H9 (cell line): Measurements from ENCODE around the gene DNAJC5. TPM values are rescaled to one million over a fixed set of nuclear protein-coding genes. Genes with fewer than 3 reads are reported as not detected.

Source experiments
- DNase-seq: peaks from one replicate; pipeline ENCODE4 v3.0.0-alpha.2; 2017
- H2AFZ ChIP-seq: one replicate; pipeline ENCODE4 v1.6.1; 2013; ENCODE audit warnings: mild to moderate bottlenecking, low read length, control low read depth, moderate library complexity
- H2AK5ac ChIP-seq: 2 replicates; pipeline ENCODE4 v1.6.1; 2013; ENCODE audit warnings: low read length, control low read depth, mixed read lengths; ENCODE audit not compliant: insufficient read length
- H2BK120ac ChIP-seq: one replicate; pipeline ENCODE4 v1.6.1; 2013; ENCODE audit warnings: low read depth, mild to moderate bottlenecking, low read length, control low read depth, inconsistent platforms; ENCODE audit not compliant: poor library complexity, severe bottlenecking
- H2BK12ac ChIP-seq: 2 replicates; pipeline ENCODE4 v1.6.1; 2013; ENCODE audit warnings: low read length, control low read depth, mixed read lengths, low read depth; ENCODE audit not compliant: insufficient read length
- H2BK15ac ChIP-seq: 2 replicates; pipeline ENCODE4 v1.6.1; 2013; ENCODE audit warnings: low read depth, low read length, control low read depth
- H2BK20ac ChIP-seq: one replicate; pipeline ENCODE4 v1.6.1; 2013; ENCODE audit warnings: low read depth, mild to moderate bottlenecking, low read length, control low read depth, inconsistent platforms; ENCODE audit not compliant: poor library complexity, severe bottlenecking
- H2BK5ac ChIP-seq: 2 replicates; pipeline ENCODE4 v1.6.1; 2013; ENCODE audit warnings: low read length, control low read depth, mixed read lengths; ENCODE audit not compliant: insufficient read length
- H3K14ac ChIP-seq: 2 replicates; pipeline ENCODE4 v1.6.1; 2013; ENCODE audit warnings: low read length, control low read depth; ENCODE audit not compliant: insufficient read depth
- H3K18ac ChIP-seq: 2 replicates; pipeline ENCODE4 v1.6.1; 2013; ENCODE audit warnings: low read depth, mild to moderate bottlenecking, mixed read lengths, low read length, control low read depth; ENCODE audit not compliant: insufficient read length
- H3K23ac ChIP-seq: 2 replicates; pipeline ENCODE4 v1.6.1; 2013; ENCODE audit warnings: low read length, control low read depth, mixed read lengths, low read depth; ENCODE audit not compliant: insufficient read length
- H3K23me2 ChIP-seq: 2 replicates; pipeline ENCODE4 v1.6.1; 2013; ENCODE audit warnings: low read depth, mild to moderate bottlenecking, mixed read lengths, low read length, control low read depth; ENCODE audit not compliant: insufficient read length, poor library complexity, severe bottlenecking
- H3K27ac ChIP-seq: 2 replicates; pipeline ENCODE4 v1.5.1; 2013; ENCODE audit warnings: low read length, control low read depth, mixed read lengths, low read depth; ENCODE audit not compliant: insufficient read length
- H3K27me3 ChIP-seq: 2 replicates; pipeline ENCODE4 v1.6.1; 2013; ENCODE audit warnings: low read length, control low read depth, inconsistent platforms; ENCODE audit not compliant: insufficient read depth
- H3K4ac ChIP-seq: 2 replicates; pipeline ENCODE4 v1.6.1; 2013; ENCODE audit warnings: low read depth, mild to moderate bottlenecking, control low read depth, inconsistent platforms, low read length, moderate library complexity
- H3K4me1 ChIP-seq: 2 replicates; pipeline ENCODE4 v1.6.1; 2013; ENCODE audit warnings: low read length, control low read depth, inconsistent platforms; ENCODE audit not compliant: insufficient read depth
- H3K4me2 ChIP-seq: 2 replicates; pipeline ENCODE4 v1.6.1; 2013; ENCODE audit warnings: low read length, control low read depth, mixed read lengths; ENCODE audit not compliant: insufficient read length, insufficient read depth
- H3K56ac ChIP-seq: 2 replicates; pipeline ENCODE4 v1.6.1; 2013; ENCODE audit warnings: low read depth, mild to moderate bottlenecking, mixed read lengths, low read length, control low read depth; ENCODE audit not compliant: insufficient read length
- H3K79me1 ChIP-seq: 2 replicates; pipeline ENCODE4 v1.6.1; 2013; ENCODE audit warnings: low read depth, mild to moderate bottlenecking, moderate library complexity, low read length, control low read depth, inconsistent platforms; ENCODE audit not compliant: insufficient read depth, poor library complexity, severe bottlenecking
- H3K79me2 ChIP-seq: 2 replicates; pipeline ENCODE4 v1.6.1; 2013; ENCODE audit warnings: low read length, control low read depth, inconsistent platforms; ENCODE audit not compliant: insufficient read depth
- H3K9ac ChIP-seq: 2 replicates; pipeline ENCODE4 v1.6.1; 2013; ENCODE audit warnings: low read length, control low read depth, mixed read lengths; ENCODE audit not compliant: insufficient read length; ENCODE audit errors: extremely low read depth
- H3K9me3 ChIP-seq: one replicate; pipeline ENCODE4 v1.6.1; 2013; ENCODE audit warnings: low read depth, low read length, inconsistent platforms; ENCODE audit not compliant: control insufficient read depth
- H3T11ph ChIP-seq: one replicate; pipeline ENCODE4 v1.6.1; 2013; ENCODE audit warnings: mild to moderate bottlenecking, low read length, control low read depth, inconsistent platforms
- H4K20me1 ChIP-seq: one replicate; pipeline ENCODE4 v1.6.1; 2013; ENCODE audit not compliant: control insufficient read depth, insufficient read length, insufficient read depth
- H4K5ac ChIP-seq: 2 replicates; pipeline ENCODE4 v1.6.1; 2013; ENCODE audit warnings: low read depth, mild to moderate bottlenecking, mixed read lengths, low read length, control low read depth; ENCODE audit not compliant: insufficient read length
- H4K8ac ChIP-seq: replicated peaks from 2 replicates; pipeline ENCODE4 v1.6.1; 2013; ENCODE audit warnings: low read length, control low read depth, mixed read lengths, low read depth; ENCODE audit not compliant: insufficient read length
- H4K91ac ChIP-seq: 2 replicates; pipeline ENCODE4 v1.6.1; 2013; ENCODE audit warnings: low read depth, mild to moderate bottlenecking, moderate library complexity, mixed read lengths, low read length, control low read depth; ENCODE audit not compliant: insufficient read length
- H3K27ac Mint-ChIP-seq, 3 experiments: 2 replicates in 2 of 3; 3 replicates in 1 of 3; pipeline ENCODE4 v1.8.0; 2020 to 2021; ENCODE audit warnings: mixed read lengths in 3 of 3, mild to moderate bottlenecking in 1 of 3, moderate library complexity in 1 of 3
- H3K27me3 Mint-ChIP-seq: 2 replicates; pipeline ENCODE4 v1.8.0; 2021; ENCODE audit warnings: low read depth, mild to moderate bottlenecking, moderate library complexity, mixed read lengths
- H3K36me3 Mint-ChIP-seq, 3 experiments: 2 replicates in 2 of 3; 3 replicates in 1 of 3; pipeline ENCODE4 v1.8.0; 2020 to 2021; ENCODE audit warnings: low read depth in 3 of 3, mixed read lengths in 3 of 3; ENCODE audit not compliant: insufficient read depth in 1 of 3
- H3K4me1 Mint-ChIP-seq, 2 experiments: 2 replicates each; pipeline ENCODE4 v1.8.0; 2020; ENCODE audit warnings: mixed read lengths in 2 of 2
- H3K4me3 Mint-ChIP-seq, 2 experiments: 2 replicates in 1 of 2; 3 replicates in 1 of 2; pipeline ENCODE4 v1.8.0; 2020 to 2021; ENCODE audit warnings: mild to moderate bottlenecking in 2 of 2, mixed read lengths in 2 of 2, moderate library complexity in 1 of 2
- H3K9me3 Mint-ChIP-seq, 2 experiments: 2 replicates in 1 of 2; 3 replicates in 1 of 2; pipeline ENCODE4 v1.8.0; 2020; ENCODE audit warnings: mild to moderate bottlenecking in 2 of 2, mixed read lengths in 2 of 2, moderate library complexity in 1 of 2
- WGBS: extraction: QIAGEN DNeasy Blood & Tissue Kit; methylation state at CpG from one replicate; pipeline ENCODE4 v1.1.7; 2013; ENCODE audit warnings: missing lambda C conversion rate, low lambda C conversion rate, mixed read lengths; ENCODE audit not compliant: insufficient read length; ENCODE audit errors: extremely low coverage; 5-methylcytosine and 5-hydroxymethylcytosine counted together
- total RNA-seq: library from RNA; stranded (reverse); gene quantifications from 2 replicates; pipeline ENCODE4 v1.2.1, GENCODE V29; 2021
- TF ChIP-seq, protein P1 (sequence below): fragments of 200-600 bp; sonication (generic); conservative IDR thresholded peaks from 3 replicates; pipeline ENCODE4 v1.8.0; 2021; ENCODE audit warnings: antibody characterized with exemption, mild to moderate bottlenecking

The DNAJC5 gene
- total RNA-seq, 1 experiment from 2014 or later, result 43.0 TPM

DNA sequence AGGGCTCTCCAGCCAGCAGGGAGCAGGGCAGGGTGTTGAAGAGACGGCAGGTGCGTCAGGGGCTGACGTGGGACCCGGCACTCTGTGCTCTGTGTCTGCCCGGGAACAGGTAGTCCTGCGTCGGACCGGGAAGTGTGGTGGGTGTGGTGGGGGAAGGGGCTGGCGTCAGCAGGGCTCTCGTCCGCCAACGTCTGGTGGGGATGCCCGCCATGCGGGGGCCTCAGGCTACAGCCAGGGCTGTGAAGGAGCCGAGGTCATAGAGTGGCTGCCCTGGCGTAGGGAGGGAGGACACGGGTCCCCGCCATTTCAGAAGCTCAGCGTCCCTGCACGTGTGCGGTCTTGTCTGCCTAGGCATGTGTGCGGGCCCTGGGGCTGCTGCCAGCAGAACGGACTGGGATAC, 25.3 kb downstream of the DNAJC5 start:
- Mint-ChIP-seq H3K4me3 (no peak overlapping the region), H3K36me3 (peaks cover 9 to 30% (median 12%) of the 10 kb centered on the region in 3 experiments; a peak in 6 of 7 replicates), H3K27me3 (no peaks in the 10 kb centered on the region), H3K27ac (peak overlapping the region in 1 of 3 experiments; percentile 76; a peak in 1 of 7 replicates), H3K4me1 (no peaks in the 10 kb centered on the region), H3K9me3 (peaks cover 5% of the 10 kb centered on the region in 2 experiments; a peak in 4 of 5 replicates)
- Histone ChIP-seq H4K5ac (no peak overlapping the region), H4K8ac (no peak overlapping the region), H2BK12ac (no peak overlapping the region), H3K79me1 (no peaks in the 10 kb centered on the region), H3K4me2 (no peak overlapping the region), H3K4ac (no peak overlapping the region), H3K18ac (no peak overlapping the region), H2AK5ac (no peak overlapping the region), H3T11ph (no peak overlapping the region), H3K27ac (no peak overlapping the region), H3K14ac (no peak overlapping the region), H2AFZ (no peak overlapping the region), H2BK20ac (no peak overlapping the region), H3K27me3 (no peaks in the 10 kb centered on the region), H3K23ac (no peak overlapping the region), H3K9ac (no peak overlapping the region), H3K56ac (no peak overlapping the region), H2BK120ac (no peak overlapping the region), H4K20me1 (no peaks in the 10 kb centered on the region), H2BK15ac (no peak overlapping the region), H3K4me1 (no peaks in the 10 kb centered on the region), H3K79me2 (no peaks in the 10 kb centered on the region; the same call in 1 of the 2 replicates), H3K23me2 (no peaks in the 10 kb centered on the region), H2BK5ac (no peak overlapping the region), H3K9me3 (no peaks in the 10 kb centered on the region), H4K91ac (no peak overlapping the region)
- DNase-seq, result no peak
- WGBS, result no CpG with 5 or more reads among the region's 23 CpGs
- TF ChIP-seq, protein P1, sequence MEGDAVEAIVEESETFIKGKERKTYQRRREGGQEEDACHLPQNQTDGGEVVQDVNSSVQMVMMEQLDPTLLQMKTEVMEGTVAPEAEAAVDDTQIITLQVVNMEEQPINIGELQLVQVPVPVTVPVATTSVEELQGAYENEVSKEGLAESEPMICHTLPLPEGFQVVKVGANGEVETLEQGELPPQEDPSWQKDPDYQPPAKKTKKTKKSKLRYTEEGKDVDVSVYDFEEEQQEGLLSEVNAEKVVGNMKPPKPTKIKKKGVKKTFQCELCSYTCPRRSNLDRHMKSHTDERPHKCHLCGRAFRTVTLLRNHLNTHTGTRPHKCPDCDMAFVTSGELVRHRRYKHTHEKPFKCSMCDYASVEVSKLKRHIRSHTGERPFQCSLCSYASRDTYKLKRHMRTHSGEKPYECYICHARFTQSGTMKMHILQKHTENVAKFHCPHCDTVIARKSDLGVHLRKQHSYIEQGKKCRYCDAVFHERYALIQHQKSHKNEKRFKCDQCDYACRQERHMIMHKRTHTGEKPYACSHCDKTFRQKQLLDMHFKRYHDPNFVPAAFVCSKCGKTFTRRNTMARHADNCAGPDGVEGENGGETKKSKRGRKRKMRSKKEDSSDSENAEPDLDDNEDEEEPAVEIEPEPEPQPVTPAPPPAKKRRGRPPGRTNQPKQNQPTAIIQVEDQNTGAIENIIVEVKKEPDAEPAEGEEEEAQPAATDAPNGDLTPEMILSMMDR, result no peak
